Measurements from ENCODE around the gene COG2. TPM values are rescaled to one million over a fixed set of nuclear protein-coding genes. Genes with fewer than 3 reads are reported as not detected.

Gene COG2
- total and polyA plus RNA-seq, 2 of the 13 experiments (the other 11 are each of a cell fraction or from before 2014, with no cell fraction given), result 16.8 to 36.3 TPM

DNA sequence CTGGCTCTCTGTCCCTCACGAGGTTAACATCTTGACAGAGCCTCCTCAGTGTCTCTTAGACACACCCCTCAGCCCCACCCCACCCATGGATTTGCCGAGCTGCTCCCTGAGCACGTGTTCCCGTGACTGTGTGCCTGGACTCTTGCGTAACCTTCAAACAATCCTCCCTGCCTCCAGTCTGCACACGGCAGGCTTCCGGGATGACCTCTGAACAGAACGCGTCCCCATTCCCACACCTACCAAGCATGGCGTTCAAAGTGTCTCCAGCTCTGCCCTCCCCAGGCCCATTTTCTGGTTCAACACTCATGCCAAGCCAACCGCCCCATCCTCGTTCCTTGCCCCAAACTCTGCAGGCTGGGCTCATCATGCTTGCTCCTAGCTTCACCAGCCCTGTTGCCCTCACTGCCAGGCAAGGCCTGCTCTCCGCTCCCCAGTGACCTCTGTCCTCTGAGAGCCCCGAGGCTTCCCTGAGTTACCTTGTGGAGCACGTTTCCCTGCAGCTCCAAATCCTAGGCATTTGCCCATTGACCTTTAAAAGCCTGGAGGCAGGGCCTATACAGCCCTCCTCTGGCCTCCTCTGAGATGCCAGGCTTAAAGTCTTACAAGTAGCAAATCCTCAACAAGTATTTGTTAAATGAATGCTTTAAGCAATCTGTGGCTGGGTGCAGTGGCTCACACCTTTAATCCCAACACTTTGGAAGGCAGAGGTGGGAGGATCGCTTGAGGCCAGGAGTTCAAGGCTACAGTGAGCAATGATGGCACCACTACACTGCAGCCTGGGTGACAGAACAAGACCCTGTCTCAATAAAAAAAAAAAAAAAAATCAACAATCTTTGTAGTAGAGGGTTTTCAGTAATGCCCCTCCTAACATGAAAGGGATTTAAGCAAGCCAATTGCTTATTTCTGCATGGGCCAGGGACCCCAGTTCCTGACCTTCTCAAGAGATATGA, 66.6 kb downstream of the COG2 start (continued):
- TF ChIP-seq ZNF598 (CRISPR knock-in tag; IDR thresholded peaks at IDR 0.05; ENCODE audit: borderline replicate concordance) (no peak), HDAC2 (CRISPR knock-in tag; IDR thresholded peaks at IDR 0.05) (peak; percentile 98), GATA4 (IDR thresholded peaks at IDR 0.05; ENCODE audit: borderline replicate concordance, low read depth) (no peak), SALL1 (CRISPR knock-in tag; IDR thresholded peaks at IDR 0.05) (peak; percentile 98), YEATS4 (CRISPR knock-in tag; IDR thresholded peaks at IDR 0.05; ENCODE audit: borderline replicate concordance) (peak; percentile 86), ZNF484 (CRISPR knock-in tag; IDR thresholded peaks at IDR 0.05; ENCODE audit: borderline replicate concordance, low read depth) (no peak), ZNF850 (CRISPR knock-in tag; conservative IDR thresholded peaks at IDR 0.05) (no peak), DMAP1 (CRISPR knock-in tag; IDR thresholded peaks at IDR 0.05) (peak; percentile 97), ZNF383 (CRISPR knock-in tag; IDR thresholded peaks at IDR 0.05; ENCODE audit: borderline replicate concordance) (no peak), MIER2 (CRISPR knock-in tag; IDR thresholded peaks at IDR 0.05) (peak; percentile 36; the same call in 1 of the 2 replicates), BRCA1 (CRISPR knock-in tag; IDR thresholded peaks at IDR 0.05) (no peak), HNF4A (CRISPR knock-in tag; IDR thresholded peaks at IDR 0.05) (peak; percentile 96), CAMTA2 (CRISPR knock-in tag; IDR thresholded peaks at IDR 0.05; ENCODE audit: borderline replicate concordance) (peak; percentile 63; the same call in 1 of the 2 replicates), SP5 (CRISPR knock-in tag; IDR thresholded peaks at IDR 0.05; ENCODE audit: borderline replicate concordance, low read depth) (peak; percentile 93), RORA (CRISPR knock-in tag; IDR thresholded peaks at IDR 0.05) (peak; percentile 72; the same call in 1 of the 2 replicates), HMG20B (CRISPR knock-in tag; conservative IDR thresholded peaks at IDR 0.05) (peak; percentile 70; the same call in 1 of the 2 replicates), ZNF792 (CRISPR knock-in tag; IDR thresholded peaks at IDR 0.05) (peak; percentile 93; the same call in 1 of the 2 replicates), FOXM1 (CRISPR knock-in tag; IDR thresholded peaks at IDR 0.05) (no peak)
- TF ChIP-seq, protein P1, sequence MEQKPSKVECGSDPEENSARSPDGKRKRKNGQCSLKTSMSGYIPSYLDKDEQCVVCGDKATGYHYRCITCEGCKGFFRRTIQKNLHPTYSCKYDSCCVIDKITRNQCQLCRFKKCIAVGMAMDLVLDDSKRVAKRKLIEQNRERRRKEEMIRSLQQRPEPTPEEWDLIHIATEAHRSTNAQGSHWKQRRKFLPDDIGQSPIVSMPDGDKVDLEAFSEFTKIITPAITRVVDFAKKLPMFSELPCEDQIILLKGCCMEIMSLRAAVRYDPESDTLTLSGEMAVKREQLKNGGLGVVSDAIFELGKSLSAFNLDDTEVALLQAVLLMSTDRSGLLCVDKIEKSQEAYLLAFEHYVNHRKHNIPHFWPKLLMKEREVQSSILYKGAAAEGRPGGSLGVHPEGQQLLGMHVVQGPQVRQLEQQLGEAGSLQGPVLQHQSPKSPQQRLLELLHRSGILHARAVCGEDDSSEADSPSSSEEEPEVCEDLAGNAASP (CRISPR knock-in tag; IDR thresholded peaks at IDR 0.05; ENCODE audit: borderline replicate concordance), result peak; percentile 93
- TF ChIP-seq, protein P2, sequence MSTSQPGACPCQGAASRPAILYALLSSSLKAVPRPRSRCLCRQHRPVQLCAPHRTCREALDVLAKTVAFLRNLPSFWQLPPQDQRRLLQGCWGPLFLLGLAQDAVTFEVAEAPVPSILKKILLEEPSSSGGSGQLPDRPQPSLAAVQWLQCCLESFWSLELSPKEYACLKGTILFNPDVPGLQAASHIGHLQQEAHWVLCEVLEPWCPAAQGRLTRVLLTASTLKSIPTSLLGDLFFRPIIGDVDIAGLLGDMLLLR (CRISPR knock-in tag; IDR thresholded peaks at IDR 0.05), result peak; percentile 95
- TF ChIP-seq, protein P3, sequence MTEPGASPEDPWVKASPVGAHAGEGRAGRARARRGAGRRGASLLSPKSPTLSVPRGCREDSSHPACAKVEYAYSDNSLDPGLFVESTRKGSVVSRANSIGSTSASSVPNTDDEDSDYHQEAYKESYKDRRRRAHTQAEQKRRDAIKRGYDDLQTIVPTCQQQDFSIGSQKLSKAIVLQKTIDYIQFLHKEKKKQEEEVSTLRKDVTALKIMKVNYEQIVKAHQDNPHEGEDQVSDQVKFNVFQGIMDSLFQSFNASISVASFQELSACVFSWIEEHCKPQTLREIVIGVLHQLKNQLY (CRISPR knock-in tag; IDR thresholded peaks at IDR 0.05), result peak; percentile 99
- TF ChIP-seq, protein P4, sequence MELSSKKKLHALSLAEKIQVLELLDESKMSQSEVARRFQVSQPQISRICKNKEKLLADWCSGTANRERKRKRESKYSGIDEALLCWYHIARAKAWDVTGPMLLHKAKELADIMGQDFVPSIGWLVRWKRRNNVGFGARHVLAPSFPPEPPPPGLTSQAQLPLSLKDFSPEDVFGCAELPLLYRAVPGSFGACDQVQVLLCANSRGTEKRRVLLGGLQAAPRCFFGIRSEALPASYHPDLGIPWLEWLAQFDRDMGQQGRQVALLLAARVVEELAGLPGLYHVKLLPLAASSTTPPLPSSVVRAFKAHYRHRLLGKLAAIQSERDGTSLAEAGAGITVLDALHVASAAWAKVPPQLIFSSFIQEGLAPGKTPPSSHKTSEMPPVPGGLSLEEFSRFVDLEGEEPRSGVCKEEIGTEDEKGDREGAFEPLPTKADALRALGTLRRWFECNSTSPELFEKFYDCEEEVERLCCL (CRISPR knock-in tag; IDR thresholded peaks at IDR 0.05; ENCODE audit: borderline replicate concordance), result no peak
- TF ChIP-seq, protein P5, sequence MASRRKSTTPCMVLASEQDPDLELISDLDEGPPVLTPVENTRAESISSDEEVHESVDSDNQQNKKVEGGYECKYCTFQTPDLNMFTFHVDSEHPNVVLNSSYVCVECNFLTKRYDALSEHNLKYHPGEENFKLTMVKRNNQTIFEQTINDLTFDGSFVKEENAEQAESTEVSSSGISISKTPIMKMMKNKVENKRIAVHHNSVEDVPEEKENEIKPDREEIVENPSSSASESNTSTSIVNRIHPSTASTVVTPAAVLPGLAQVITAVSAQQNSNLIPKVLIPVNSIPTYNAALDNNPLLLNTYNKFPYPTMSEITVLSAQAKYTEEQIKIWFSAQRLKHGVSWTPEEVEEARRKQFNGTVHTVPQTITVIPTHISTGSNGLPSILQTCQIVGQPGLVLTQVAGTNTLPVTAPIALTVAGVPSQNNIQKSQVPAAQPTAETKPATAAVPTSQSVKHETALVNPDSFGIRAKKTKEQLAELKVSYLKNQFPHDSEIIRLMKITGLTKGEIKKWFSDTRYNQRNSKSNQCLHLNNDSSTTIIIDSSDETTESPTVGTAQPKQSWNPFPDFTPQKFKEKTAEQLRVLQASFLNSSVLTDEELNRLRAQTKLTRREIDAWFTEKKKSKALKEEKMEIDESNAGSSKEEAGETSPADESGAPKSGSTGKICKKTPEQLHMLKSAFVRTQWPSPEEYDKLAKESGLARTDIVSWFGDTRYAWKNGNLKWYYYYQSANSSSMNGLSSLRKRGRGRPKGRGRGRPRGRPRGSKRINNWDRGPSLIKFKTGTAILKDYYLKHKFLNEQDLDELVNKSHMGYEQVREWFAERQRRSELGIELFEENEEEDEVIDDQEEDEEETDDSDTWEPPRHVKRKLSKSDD (CRISPR knock-in tag; IDR thresholded peaks at IDR 0.05; ENCODE audit: low read depth), result peak; percentile 92; the same call in 1 of the 2 replicates
